ENCODE data around the gene SERTAD3.

DNA sequence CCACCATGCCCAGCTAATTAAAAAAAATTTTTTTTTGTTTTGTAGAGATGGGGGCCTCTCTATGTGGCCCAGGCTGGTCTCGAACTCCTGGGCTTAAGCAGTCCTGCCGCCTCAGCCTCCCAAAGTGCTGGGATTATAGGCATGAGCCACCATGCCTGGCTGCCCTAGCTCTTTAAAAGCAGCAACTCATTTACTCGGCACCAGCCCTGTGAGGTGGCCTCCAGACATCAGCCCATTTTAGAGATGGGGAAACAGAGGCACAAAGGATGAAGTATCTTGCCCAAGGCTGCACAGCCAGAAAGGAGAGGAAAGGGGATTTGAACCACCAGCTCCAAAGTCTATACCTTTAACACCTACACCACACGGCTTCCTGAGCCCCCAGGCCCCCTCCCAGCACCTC, 31.3 kb downstream of the SERTAD3 start:
- TF ChIP-seq POLR2A (IDR thresholded peaks at IDR 0.05): no peak
- TF ChIP-seq, protein P1, sequence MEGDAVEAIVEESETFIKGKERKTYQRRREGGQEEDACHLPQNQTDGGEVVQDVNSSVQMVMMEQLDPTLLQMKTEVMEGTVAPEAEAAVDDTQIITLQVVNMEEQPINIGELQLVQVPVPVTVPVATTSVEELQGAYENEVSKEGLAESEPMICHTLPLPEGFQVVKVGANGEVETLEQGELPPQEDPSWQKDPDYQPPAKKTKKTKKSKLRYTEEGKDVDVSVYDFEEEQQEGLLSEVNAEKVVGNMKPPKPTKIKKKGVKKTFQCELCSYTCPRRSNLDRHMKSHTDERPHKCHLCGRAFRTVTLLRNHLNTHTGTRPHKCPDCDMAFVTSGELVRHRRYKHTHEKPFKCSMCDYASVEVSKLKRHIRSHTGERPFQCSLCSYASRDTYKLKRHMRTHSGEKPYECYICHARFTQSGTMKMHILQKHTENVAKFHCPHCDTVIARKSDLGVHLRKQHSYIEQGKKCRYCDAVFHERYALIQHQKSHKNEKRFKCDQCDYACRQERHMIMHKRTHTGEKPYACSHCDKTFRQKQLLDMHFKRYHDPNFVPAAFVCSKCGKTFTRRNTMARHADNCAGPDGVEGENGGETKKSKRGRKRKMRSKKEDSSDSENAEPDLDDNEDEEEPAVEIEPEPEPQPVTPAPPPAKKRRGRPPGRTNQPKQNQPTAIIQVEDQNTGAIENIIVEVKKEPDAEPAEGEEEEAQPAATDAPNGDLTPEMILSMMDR (IDR thresholded peaks at IDR 0.05): no peak

All from lower leg skin (tissue), 3 donors.